Measurements from ENCODE around the gene PKP4.

Gene PKP4

GRCh38 chr2:158655628-158656027 is 198.9 kb downstream of the PKP4 start:
- no peak for DNase-seq

GRCh38 chr2:158656492-158657229 is 199.9 kb downstream of the PKP4 start:
- no peak for DNase-seq

- DNase-seq, result no peak
These were observed 201.6 kb downstream of the PKP4 start for GRCh38 chr2:158658396-158658795.

- DNase-seq, result no peak
These were observed 202.7 kb downstream of the PKP4 start for GRCh38 chr2:158659483-158659882.

GRCh38 chr2:158661231-158661630 is 204.5 kb downstream of the PKP4 start:
- DNase-seq, result no peak

GRCh38 chr2:158662421-158662820 is 205.7 kb downstream of the PKP4 start:
- no peak for DNase-seq

GRCh38 chr2:158663796-158664195 is 207.0 kb downstream of the PKP4 start:
- no peak for DNase-seq

GRCh38 chr2:158664987-158665386 is 208.2 kb downstream of the PKP4 start:
- no peak for DNase-seq

- no peak for DNase-seq
These were observed 209.0 kb downstream of the PKP4 start for GRCh38 chr2:158665536-158666302.

GRCh38 chr2:158666969-158667368 is 210.2 kb downstream of the PKP4 start:
- DNase-seq, result no peak

GRCh38 chr2:158667586-158667985 is 210.8 kb downstream of the PKP4 start:
- DNase-seq, result no peak

GRCh38 chr2:158668001-158668765 is 211.4 kb downstream of the PKP4 start:
- DNase-seq, result no peak

- no peak for DNase-seq
These were observed 213.5 kb downstream of the PKP4 start for GRCh38 chr2:158670292-158670691.

- DNase-seq, result no peak
These were observed 214.9 kb downstream of the PKP4 start for GRCh38 chr2:158671360-158672245.

GRCh38 chr2:158676295-158676694 is 219.5 kb downstream of the PKP4 start:
- no peak for DNase-seq

- DNase-seq, result no peak
These were observed 219.9 kb downstream of the PKP4 start for GRCh38 chr2:158676696-158677095.

- DNase-seq, result no peak
These were observed 220.8 kb downstream of the PKP4 start for GRCh38 chr2:158677542-158677941.

GRCh38 chr2:158681816-158682215 is 225.1 kb downstream of the PKP4 start:
- DNase-seq, result no peak

- no peak for DNase-seq
These were observed 228.9 kb downstream of the PKP4 start for GRCh38 chr2:158685646-158686045.

- no peak for DNase-seq
These were observed 229.5 kb downstream of the PKP4 start for GRCh38 chr2:158686210-158686691.

- no peak for DNase-seq
These were observed 230.6 kb downstream of the PKP4 start for GRCh38 chr2:158687315-158687714.

GRCh38 chr2:158688721-158689120 is 232.0 kb downstream of the PKP4 start:
- no peak for DNase-seq
